Gastrocnemius medialis (tissue), 4 donors: ENCODE results near the gene MOGAT1.

Experiments used
- CTCF ChIP-seq, 5 experiments: fragments of 450-650 bp in 3 of 5; fragments of 200-600 bp in 2 of 5; sonication (generic) in 2 of 5; IDR thresholded peaks in 4 of 5; conservative IDR thresholded peaks in 1 of 5; 1 replicate in 4 of 5; 2 replicates in 1 of 5; pipeline ENCODE4 v1.5.1; 2016 to 2019; ENCODE audit warnings: antibody characterized with exemption in 5 of 5, mild to moderate bottlenecking in 3 of 5, moderate library complexity in 3 of 5
- POLR2A ChIP-seq, 2 donors: fragments of 450-650 bp; IDR thresholded peaks; one replicate each; pipeline ENCODE4 v1.6.1; 2017; ENCODE audit warnings: antibody characterized with exemption in 2 of 2, mild to moderate bottlenecking in 2 of 2, moderate library complexity in 2 of 2

- TF ChIP-seq CTCF (IDR thresholded peaks at IDR 0.05 in 4 of 5, conservative IDR thresholded peaks at IDR 0.05 in 1 of 5) (no peak), POLR2A (IDR thresholded peaks at IDR 0.05) (no peak)
These were observed 35.2 kb downstream of the MOGAT1 start for GRCh38 chr2:222706616-222707015.
